Lower lobe of right lung (tissue), 2 donors: ENCODE data around the gene SCGB1D1. TPM values are rescaled to one million over a fixed set of nuclear protein-coding genes. Genes with fewer than 3 reads are reported as not detected.

Source experiments
- ATAC-seq, 2 donors: fragments of 200-7000 bp; cut with Tn5 transposase; one replicate each; pipeline ENCODE4 v1.9.1; 2020 to 2022; ENCODE audit warnings: mild to moderate bottlenecking in 2 of 2, moderate library complexity in 2 of 2
- DNase-seq: peaks from one replicate; pipeline ENCODE4 v3.0.0-alpha.2; 2020
- H3K27ac ChIP-seq: fragments of 200-600 bp; one replicate; pipeline ENCODE4 v1.8.0; 2022
- H3K27me3 ChIP-seq: fragments of 200-600 bp; one replicate; pipeline ENCODE4 v1.8.0; 2022; ENCODE audit warnings: low read depth
- H3K36me3 ChIP-seq: fragments of 200-600 bp; one replicate; pipeline ENCODE4 v1.8.0; 2022; ENCODE audit warnings: mild to moderate bottlenecking
- H3K4me1 ChIP-seq: fragments of 200-600 bp; one replicate; pipeline ENCODE4 v1.8.0; 2022
- H3K4me3 ChIP-seq: fragments of 200-600 bp; one replicate; pipeline ENCODE4 v1.8.0; 2022; ENCODE audit warnings: mild to moderate bottlenecking
- H3K9me3 ChIP-seq: fragments of 200-600 bp; one replicate; pipeline ENCODE4 v1.8.0; 2022
- CTCF ChIP-seq: fragments of 200-600 bp; IDR thresholded peaks from one replicate; pipeline ENCODE4 v1.8.0; 2022; ENCODE audit warnings: antibody characterized with exemption, mild to moderate bottlenecking
- intact Hi-C: fragments of 100-400 bp; cut with DNase I; formaldehyde crosslinking; loops from one replicate; pipeline ENCODE4 v1.11.0; 2022
- total RNA-seq: library from RNA; stranded (reverse); fragmentation: NEBNext Ultra II Directional; extraction: Animal tissue kit (Norgen Biotek cat#: 25700); gene quantifications from one replicate; pipeline ENCODE4 v1.2.1, GENCODE V29; 2021
- donor health status: DM: no; HTN: yes; CAD: no; lungs with severe emphysema.

SCGB1D1 gene
- total RNA-seq, 1 donor from 2014 or later: not detected

DNA sequence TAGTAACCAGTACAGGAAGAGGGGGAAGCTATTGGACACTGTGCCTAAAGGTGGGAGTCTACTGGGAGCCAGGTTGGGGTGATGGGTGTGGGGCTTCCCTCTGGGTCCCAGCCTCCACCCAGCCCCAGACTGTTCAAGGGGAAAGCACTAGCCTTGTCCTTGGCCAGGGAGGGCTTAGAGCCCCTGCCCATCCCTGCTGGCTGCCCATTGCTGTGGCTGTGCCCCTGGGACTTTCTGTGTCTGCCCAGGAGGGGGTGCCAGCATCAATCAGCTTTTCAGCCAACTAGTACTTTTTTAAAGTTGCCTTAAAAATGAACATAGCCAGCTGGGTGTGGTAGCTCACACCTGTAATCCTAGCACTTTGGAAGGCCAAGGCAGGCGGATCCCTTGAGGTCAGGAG is 46.3 kb upstream of the SCGB1D1 start:
- Histone ChIP-seq H3K4me3 (no peak overlapping the region), H3K4me1 (no peaks in the 10 kb centered on the region), H3K9me3 (no peaks in the 10 kb centered on the region), H3K36me3 (peaks cover 92% of the 10 kb centered on the region), H3K27me3 (no peaks in the 10 kb centered on the region), H3K27ac (no peak overlapping the region)
- DNase-seq (peak; percentile 22), ATAC-seq (no peak)
- TF ChIP-seq CTCF: no peak
- intact Hi-C loops: no loop called here

GRCh38 chr11:62144641-62145255 is 45.3 kb upstream of the SCGB1D1 start:
- no peaks in the 10 kb centered on the region for H3K4me1 ChIP-seq
- H3K27me3 ChIP-seq: no peaks in the 10 kb centered on the region
- no peak for ATAC-seq
- no peak overlapping the region for H3K27ac ChIP-seq
- no peak overlapping the region for H3K4me3 ChIP-seq
- H3K9me3 ChIP-seq: no peaks in the 10 kb centered on the region
- TF ChIP-seq CTCF: no peak
- intact Hi-C loops: no loop called here
- DNase-seq: peak; percentile 38
- H3K36me3 ChIP-seq: peaks cover 92% of the 10 kb centered on the region

DNA sequence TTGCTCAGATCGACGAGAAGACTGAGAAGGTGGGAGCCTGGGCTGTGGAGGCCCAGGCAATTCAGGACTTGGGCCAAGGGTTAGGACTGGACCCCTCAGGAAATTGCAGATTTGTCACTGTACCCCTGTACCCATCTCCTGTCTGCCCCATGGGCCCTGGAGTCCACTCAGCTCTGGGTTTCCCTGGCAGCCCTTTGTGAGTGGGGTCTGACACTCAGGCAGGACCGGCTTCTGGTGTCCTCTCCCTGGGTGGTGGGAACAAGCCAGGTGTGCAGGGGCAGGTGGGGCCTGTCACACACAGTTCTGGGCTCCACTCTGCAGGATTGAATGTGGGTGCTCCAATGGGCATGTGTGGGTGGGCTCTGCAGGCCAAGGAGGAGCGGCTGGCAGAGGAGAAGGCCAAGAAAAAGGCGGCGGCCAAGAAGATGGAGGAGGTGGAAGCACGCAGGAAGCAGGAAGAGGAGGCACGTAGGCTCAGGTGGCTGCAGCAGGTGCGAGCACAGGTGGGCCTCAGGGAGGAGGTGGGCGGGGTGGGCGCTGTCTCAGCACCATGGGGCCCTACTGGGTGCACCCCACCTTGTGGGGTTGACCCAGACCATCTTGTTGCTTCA is 44.6 kb upstream of the SCGB1D1 start:
- H3K27me3 ChIP-seq: no peaks in the 10 kb centered on the region
- H3K4me1 ChIP-seq: no peaks in the 10 kb centered on the region
- ATAC-seq: no peak
- no peaks in the 10 kb centered on the region for H3K9me3 ChIP-seq
- intact Hi-C loops: no loop called here
- no peak overlapping the region for H3K27ac ChIP-seq
- no peak for TF ChIP-seq CTCF
- DNase-seq: peak; percentile 36
- H3K36me3 ChIP-seq: peaks cover 92% of the 10 kb centered on the region
- no peak overlapping the region for H3K4me3 ChIP-seq

DNA sequence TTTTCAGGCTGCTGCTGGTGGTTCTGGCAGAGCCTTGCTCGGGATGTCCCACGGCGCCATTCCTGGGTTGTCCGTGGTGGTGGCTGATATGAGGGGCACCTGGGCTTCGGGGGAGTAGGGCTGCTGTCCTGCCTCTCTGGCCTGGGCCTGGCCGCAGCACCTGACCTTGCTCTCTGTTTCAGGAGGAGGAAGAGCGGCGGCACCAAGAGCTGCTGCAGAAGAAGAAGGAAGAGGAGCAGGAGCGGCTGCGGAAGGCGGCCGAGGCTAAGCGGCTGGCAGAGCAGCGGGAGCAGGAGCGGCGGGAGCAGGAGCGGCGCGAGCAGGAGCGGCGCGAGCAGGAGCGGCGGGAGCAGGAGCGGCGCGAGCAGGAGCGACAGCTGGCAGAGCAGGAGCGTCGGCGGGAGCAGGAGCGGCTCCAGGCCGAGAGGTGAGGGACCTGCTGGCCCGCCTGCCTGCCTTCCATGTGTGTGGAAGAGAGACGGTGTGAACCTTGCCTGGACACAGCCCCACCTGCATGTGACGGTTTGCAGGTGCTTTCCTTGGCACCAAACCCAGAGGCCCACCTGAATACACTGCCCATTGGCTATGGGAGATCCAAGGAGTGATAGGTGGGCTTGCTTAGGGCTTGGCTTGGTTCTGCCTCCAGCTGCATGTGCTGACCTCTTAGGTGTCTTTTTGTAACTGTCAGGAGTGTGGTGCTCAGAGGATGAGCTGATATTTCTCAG is 43.4 kb upstream of the SCGB1D1 start:
- intact Hi-C loops: no loop called here
- H3K4me3 ChIP-seq: no peak overlapping the region
- ATAC-seq: no peak
- no peaks in the 10 kb centered on the region for H3K9me3 ChIP-seq
- no peaks in the 10 kb centered on the region for H3K27me3 ChIP-seq
- H3K36me3 ChIP-seq: peaks cover 92% of the 10 kb centered on the region
- no peak for TF ChIP-seq CTCF
- DNase-seq: peak; percentile 28
- no peaks in the 10 kb centered on the region for H3K4me1 ChIP-seq
- no peak overlapping the region for H3K27ac ChIP-seq

- no peaks in the 10 kb centered on the region for H3K9me3 ChIP-seq
- intact Hi-C loops: no loop called here
- ATAC-seq (no peak), DNase-seq (peak; percentile 21)
- no peak overlapping the region for H3K4me3 ChIP-seq
- H3K27me3 ChIP-seq: no peaks in the 10 kb centered on the region
- TF ChIP-seq CTCF: no peak
- peaks cover 92% of the 10 kb centered on the region for H3K36me3 ChIP-seq
- no peak overlapping the region for H3K27ac ChIP-seq
- H3K4me1 ChIP-seq: no peaks in the 10 kb centered on the region
Observed at GRCh38 chr11:62147545-62147944, 42.5 kb upstream of the SCGB1D1 start.
